ENCODE results near the gene B3GAT2. TPM values are rescaled to one million over a fixed set of nuclear protein-coding genes. Genes with fewer than 3 reads are reported as not detected.

The B3GAT2 gene
- total RNA-seq, 1 experiment from 2014 or later, result 0.11 TPM

DNA sequence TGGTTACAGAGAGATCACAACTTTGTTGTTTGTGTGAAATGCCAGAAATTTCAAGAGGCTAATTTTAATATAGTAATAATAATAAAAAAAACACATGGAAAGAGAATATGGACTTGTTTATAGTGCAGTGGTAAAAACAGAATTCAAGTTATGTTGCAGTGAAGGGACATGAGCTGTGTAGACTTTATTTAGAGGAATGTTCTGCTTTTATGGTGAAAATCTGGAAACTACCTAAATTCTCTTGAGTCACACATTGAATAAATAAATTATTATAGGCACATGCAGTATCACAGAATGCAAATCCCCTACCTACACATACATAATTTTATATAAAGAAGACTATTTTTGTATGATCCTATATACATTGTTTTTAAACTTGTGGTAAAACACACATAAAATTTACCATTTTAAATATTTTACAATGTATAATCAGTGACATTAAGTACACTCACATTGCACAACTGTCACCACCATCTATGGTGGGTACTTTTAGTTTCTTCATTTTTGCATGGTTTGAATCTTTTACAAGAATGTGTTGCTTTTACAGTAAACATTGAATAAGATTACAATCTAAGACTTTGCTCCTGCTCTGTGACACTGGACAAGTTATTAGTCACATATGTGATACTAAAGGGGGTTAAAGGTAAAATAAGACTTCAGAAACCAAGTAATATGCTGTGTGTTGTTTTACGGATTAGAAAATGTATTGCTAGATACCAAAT lies 107.4 kb downstream of the B3GAT2 start:
- H3K9me3 Mint-ChIP-seq (ENCODE audit: unreplicated experiment), result no peaks in the 10 kb centered on the region
- no peak overlapping the region for H3K4me3 Mint-ChIP-seq (ENCODE audit: unreplicated experiment)
- peaks cover 6% of the 10 kb centered on the region for H3K36me3 Mint-ChIP-seq (ENCODE audit: insufficient read depth, unreplicated experiment)
- TF ChIP-seq, protein P1, sequence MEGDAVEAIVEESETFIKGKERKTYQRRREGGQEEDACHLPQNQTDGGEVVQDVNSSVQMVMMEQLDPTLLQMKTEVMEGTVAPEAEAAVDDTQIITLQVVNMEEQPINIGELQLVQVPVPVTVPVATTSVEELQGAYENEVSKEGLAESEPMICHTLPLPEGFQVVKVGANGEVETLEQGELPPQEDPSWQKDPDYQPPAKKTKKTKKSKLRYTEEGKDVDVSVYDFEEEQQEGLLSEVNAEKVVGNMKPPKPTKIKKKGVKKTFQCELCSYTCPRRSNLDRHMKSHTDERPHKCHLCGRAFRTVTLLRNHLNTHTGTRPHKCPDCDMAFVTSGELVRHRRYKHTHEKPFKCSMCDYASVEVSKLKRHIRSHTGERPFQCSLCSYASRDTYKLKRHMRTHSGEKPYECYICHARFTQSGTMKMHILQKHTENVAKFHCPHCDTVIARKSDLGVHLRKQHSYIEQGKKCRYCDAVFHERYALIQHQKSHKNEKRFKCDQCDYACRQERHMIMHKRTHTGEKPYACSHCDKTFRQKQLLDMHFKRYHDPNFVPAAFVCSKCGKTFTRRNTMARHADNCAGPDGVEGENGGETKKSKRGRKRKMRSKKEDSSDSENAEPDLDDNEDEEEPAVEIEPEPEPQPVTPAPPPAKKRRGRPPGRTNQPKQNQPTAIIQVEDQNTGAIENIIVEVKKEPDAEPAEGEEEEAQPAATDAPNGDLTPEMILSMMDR (IDR thresholded peaks at IDR 0.05; ENCODE audit: insufficient read depth in 1 of 2, low read depth in 1 of 2, low read length in 1 of 2, severe bottlenecking in 1 of 2, unreplicated experiment in 1 of 2), result no peak
- no TSS peak for BruUV-seq (replicated peaks)
- Histone ChIP-seq H3K4me1 (peaks cover 5% of the 10 kb centered on the region; the same call in 1 of the 2 replicates), H3K4me3 (ENCODE audit: low read depth, low read length) (no peak overlapping the region), H3K36me3 (ENCODE audit: control insufficient read depth, insufficient read depth, low read length) (peaks cover 2% of the 10 kb centered on the region; the same call in 1 of the 2 replicates), H3K9me3 (no peaks in the 10 kb centered on the region), H3K27me3 (replicated peaks; ENCODE audit: control insufficient read depth, insufficient read depth, low read length) (no peaks in the 10 kb centered on the region)
- H3K27me3 Mint-ChIP-seq (ENCODE audit: insufficient read depth, unreplicated experiment), result no peaks in the 10 kb centered on the region
- POLR2A ChIA-PET, result no interaction called here
- no peak for DNase-seq
- CTCF ChIA-PET, result no interaction called here
- intact Hi-C loops (cut with micrococcal nuclease; ENCODE audit: unreplicated experiment), result no loop called here
- H3K4me1 Mint-ChIP-seq (ENCODE audit: low read depth, unreplicated experiment), result no peaks in the 10 kb centered on the region
- H3K27ac Mint-ChIP-seq (ENCODE audit: unreplicated experiment), result no peak overlapping the region

DNA sequence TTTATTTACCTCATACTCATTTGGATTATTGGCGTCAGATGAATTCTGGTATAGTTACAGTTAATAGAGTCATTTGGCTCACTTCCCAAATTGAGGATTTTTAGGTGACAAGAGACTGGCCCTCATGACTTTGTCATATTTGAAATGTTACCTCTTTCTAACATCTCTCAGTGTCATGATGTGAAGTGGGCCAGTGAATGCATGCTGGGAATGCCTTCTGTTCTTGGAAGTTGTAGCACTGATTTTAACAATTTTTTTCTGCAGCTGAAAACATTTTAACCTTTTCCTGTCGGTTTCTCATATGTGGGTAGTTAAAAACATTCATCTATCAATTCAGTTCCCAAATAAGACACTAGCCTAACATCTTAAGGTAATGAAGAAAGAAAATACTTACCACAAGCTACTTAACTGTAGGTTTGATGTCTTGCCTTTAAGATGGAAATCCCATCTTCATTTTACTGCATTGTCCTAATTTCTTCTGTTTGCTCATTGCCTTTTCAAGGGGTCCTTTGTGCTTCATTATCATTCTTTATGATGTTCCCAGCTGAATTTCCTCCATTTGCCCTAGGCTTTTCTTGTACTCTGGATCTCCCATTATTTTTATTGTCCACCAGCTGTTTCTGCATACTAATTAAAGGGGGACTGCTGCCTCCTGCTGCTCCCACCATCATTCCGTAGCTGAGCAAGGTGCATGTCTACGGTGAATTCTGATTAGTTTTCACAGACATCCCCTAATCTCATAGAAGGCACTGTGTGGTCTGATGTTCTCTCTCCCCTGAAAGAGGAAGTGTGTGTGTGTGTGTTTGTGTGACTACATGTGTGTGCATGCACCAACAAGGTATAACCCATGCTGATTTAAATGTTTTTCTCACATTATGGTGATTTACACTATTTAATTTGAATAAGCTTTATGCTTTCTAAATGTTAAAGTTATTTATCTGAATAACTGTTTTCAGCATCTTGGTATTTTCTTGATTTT lies 109.5 kb downstream of the B3GAT2 start:
- CTCF ChIA-PET, result no interaction called here
- Mint-ChIP-seq H3K27me3 (ENCODE audit: insufficient read depth, unreplicated experiment) (no peaks in the 10 kb centered on the region), H3K36me3 (ENCODE audit: insufficient read depth, unreplicated experiment) (peaks cover under 1% of the 10 kb centered on the region), H3K9me3 (ENCODE audit: unreplicated experiment) (no peaks in the 10 kb centered on the region), H3K27ac (ENCODE audit: unreplicated experiment) (no peak overlapping the region), H3K4me1 (ENCODE audit: low read depth, unreplicated experiment) (no peaks in the 10 kb centered on the region), H3K4me3 (ENCODE audit: unreplicated experiment) (no peak overlapping the region)
- Histone ChIP-seq H3K36me3 (ENCODE audit: control insufficient read depth, insufficient read depth, low read length) (peaks cover 2% of the 10 kb centered on the region; the same call in 1 of the 2 replicates), H3K4me1 (peaks cover 5% of the 10 kb centered on the region; the same call in 1 of the 2 replicates), H3K27me3 (replicated peaks; ENCODE audit: control insufficient read depth, insufficient read depth, low read length) (no peaks in the 10 kb centered on the region), H3K9me3 (no peaks in the 10 kb centered on the region), H3K4me3 (ENCODE audit: low read depth, low read length) (no peak overlapping the region)
- TF ChIP-seq, protein P1 (IDR thresholded peaks at IDR 0.05; ENCODE audit: insufficient read depth in 1 of 2, low read depth in 1 of 2, low read length in 1 of 2, severe bottlenecking in 1 of 2, unreplicated experiment in 1 of 2), result no peak
- POLR2A ChIA-PET, result no interaction called here
- intact Hi-C loops (cut with micrococcal nuclease; ENCODE audit: unreplicated experiment), result no loop called here
- no TSS peak for BruUV-seq (replicated peaks)
- no peak for DNase-seq

DNA sequence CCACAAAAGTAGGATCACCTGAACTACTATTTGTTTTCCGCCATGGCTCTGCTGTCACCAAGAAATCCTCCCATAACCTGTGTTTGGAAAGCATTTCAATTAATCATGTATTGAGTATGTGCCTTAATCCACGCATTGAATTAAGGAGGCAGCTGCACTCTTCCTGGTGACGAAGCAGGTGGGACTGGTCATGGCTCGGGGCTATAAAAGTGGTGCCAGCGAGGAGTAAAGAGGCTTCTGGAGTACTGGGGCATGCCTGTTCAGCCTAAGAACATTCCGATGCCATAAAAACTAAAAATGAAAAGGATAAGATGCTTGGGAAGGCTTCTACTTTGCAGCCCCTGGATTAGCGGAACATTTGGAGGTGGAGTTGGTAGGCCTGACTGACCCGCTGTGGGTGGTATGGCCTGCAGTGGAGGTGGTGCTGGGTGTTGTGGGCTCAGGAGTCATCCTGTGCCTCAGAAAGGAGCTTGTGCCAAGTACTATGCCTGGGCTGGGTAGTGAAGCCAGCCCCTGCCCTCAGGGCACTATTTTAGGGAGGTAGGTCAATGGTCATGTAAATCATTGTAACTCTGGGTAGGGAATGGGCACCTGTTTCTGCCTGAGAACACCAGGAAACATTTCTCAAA lies 110.5 kb downstream of the B3GAT2 start:
- POLR2A ChIA-PET, result no interaction called here
- CTCF ChIA-PET, result no interaction called here
- Mint-ChIP-seq H3K27me3 (ENCODE audit: insufficient read depth, unreplicated experiment) (no peaks in the 10 kb centered on the region), H3K4me3 (ENCODE audit: unreplicated experiment) (no peak overlapping the region), H3K9me3 (ENCODE audit: unreplicated experiment) (no peaks in the 10 kb centered on the region), H3K4me1 (ENCODE audit: low read depth, unreplicated experiment) (no peaks in the 10 kb centered on the region), H3K27ac (ENCODE audit: unreplicated experiment) (no peak overlapping the region), H3K36me3 (ENCODE audit: insufficient read depth, unreplicated experiment) (no peaks in the 10 kb centered on the region)
- intact Hi-C loops (cut with micrococcal nuclease; ENCODE audit: unreplicated experiment), result no loop called here
- H3K27me3 ChIP-seq (replicated peaks; ENCODE audit: control insufficient read depth, insufficient read depth, low read length), result no peaks in the 10 kb centered on the region
- H3K9me3 ChIP-seq, result no peaks in the 10 kb centered on the region
- peaks cover 5% of the 10 kb centered on the region; the same call in 1 of the 2 replicates for H3K4me1 ChIP-seq
- peaks cover 2% of the 10 kb centered on the region; the same call in 1 of the 2 replicates for H3K36me3 ChIP-seq (ENCODE audit: control insufficient read depth, insufficient read depth, low read length)
- no TSS peak for BruUV-seq (replicated peaks)
- DNase-seq, result no peak
- no peak overlapping the region for H3K4me3 ChIP-seq (ENCODE audit: low read depth, low read length)
- TF ChIP-seq, protein P1 (IDR thresholded peaks at IDR 0.05; ENCODE audit: insufficient read depth in 1 of 2, low read depth in 1 of 2, low read length in 1 of 2, severe bottlenecking in 1 of 2, unreplicated experiment in 1 of 2), result no peak
